HEK293 (cell line): ENCODE measurements around the gene ST3GAL5.

Experiments
- CTCF ChIA-PET: fragments of 350-600 bp; formaldehyde crosslinking; extraction: SDS; loops from one replicate; lab custom pipeline; 2021; ENCODE audit warnings: antibody characterized with exemption; lab: Yijun Ruan, JAX
- POLR2A ChIA-PET: fragments of 300-600 bp; formaldehyde crosslinking; extraction: SDS; loops from one replicate; lab custom pipeline; 2020; ENCODE audit warnings: antibody characterized with exemption, inconsistent platforms; lab: Yijun Ruan, JAX
- H3K27ac ChIP-seq: fragments of 200-500 bp; sonication (Bioruptor generic); 2 replicates; pipeline ENCODE4 v1.5.1; 2014; ENCODE audit warnings: low read depth, low read length, control low read depth, inconsistent platforms; ENCODE audit errors: extremely low read depth
- H3K36me3 ChIP-seq, 2 experiments: fragments of 200-500 bp in 1 of 2; sonication (Bioruptor generic) in 1 of 2; 1 replicate in 1 of 2; 2 replicates in 1 of 2; pipeline ENCODE4 v1.5.1; 2014 to 2017; ENCODE audit warnings: inconsistent platforms in 2 of 2, low read length in 2 of 2; ENCODE audit not compliant: control insufficient read depth in 2 of 2, insufficient read depth in 1 of 2
- H3K4me1 ChIP-seq: fragments of 200-500 bp; sonication (Bioruptor generic); 2 replicates; pipeline ENCODE4 v1.5.1; 2014; ENCODE audit warnings: mild to moderate bottlenecking, low read length, inconsistent platforms; ENCODE audit not compliant: control insufficient read depth, insufficient read depth
- H3K4me3 ChIP-seq: 2 replicates; pipeline ENCODE4 v1.5.1; 2011; ENCODE audit warnings: low read depth, mild to moderate bottlenecking, control low read depth, low read length, moderate library complexity
- H3K9me3 ChIP-seq: fragments of 200-500 bp; sonication (Bioruptor generic); 2 replicates; pipeline ENCODE4 v1.5.1; 2014; ENCODE audit warnings: low read depth, low read length, inconsistent platforms; ENCODE audit not compliant: control insufficient read depth, insufficient read depth
- KLF17 ChIP-seq: fragments of 450-650 bp; formaldehyde crosslinking; IDR thresholded peaks from 2 replicates; pipeline ENCODE4 v1.5.1; 2016; ENCODE audit warnings: missing biosample characterization, missing genetic modification characterization
- KLF9 ChIP-seq: fragments of 450-650 bp; formaldehyde crosslinking; IDR thresholded peaks from 2 replicates; pipeline ENCODE4 v1.5.1; 2016; ENCODE audit warnings: missing biosample characterization, missing genetic modification characterization, low read depth
- PRDM4 ChIP-seq: fragments of 450-650 bp; formaldehyde crosslinking; IDR thresholded peaks from 2 replicates; pipeline ENCODE4 v1.5.1; 2017; ENCODE audit warnings: missing biosample characterization, missing genetic modification characterization
- RBAK ChIP-seq: fragments of 450-650 bp; formaldehyde crosslinking; IDR thresholded peaks from 2 replicates; pipeline ENCODE4 v1.5.1; 2016; ENCODE audit warnings: missing biosample characterization, missing genetic modification characterization
- SP3 ChIP-seq: fragments of 450-650 bp; formaldehyde crosslinking; IDR thresholded peaks from 2 replicates; pipeline ENCODE4 v1.5.1; 2016; ENCODE audit warnings: missing biosample characterization, missing genetic modification characterization
- YY2 ChIP-seq: fragments of 450-650 bp; formaldehyde crosslinking; IDR thresholded peaks from 2 replicates; pipeline ENCODE4 v1.5.1; 2016; ENCODE audit warnings: missing biosample characterization, missing genetic modification characterization
- ZBTB48 ChIP-seq: fragments of 450-650 bp; formaldehyde crosslinking; IDR thresholded peaks from 2 replicates; pipeline ENCODE4 v1.5.1; 2016; ENCODE audit warnings: missing biosample characterization, missing genetic modification characterization
- ZNF211 ChIP-seq: fragments of 450-650 bp; formaldehyde crosslinking; IDR thresholded peaks from 2 replicates; pipeline ENCODE4 v1.5.1; 2016; ENCODE audit warnings: low read depth, missing biosample characterization, missing genetic modification characterization
- ZNF366 ChIP-seq: fragments of 450-650 bp; formaldehyde crosslinking; conservative IDR thresholded peaks from 2 replicates; pipeline ENCODE4 v1.5.1; 2016; ENCODE audit warnings: missing biosample characterization, missing genetic modification characterization
- ZNF391 ChIP-seq: fragments of 450-650 bp; formaldehyde crosslinking; IDR thresholded peaks from 2 replicates; pipeline ENCODE4 v1.5.1; 2016; ENCODE audit warnings: low read depth, missing biosample characterization, missing genetic modification characterization, borderline replicate concordance
- ZNF404 ChIP-seq: fragments of 450-650 bp; formaldehyde crosslinking; IDR thresholded peaks from 2 replicates; pipeline ENCODE4 v1.5.1; 2017; ENCODE audit warnings: missing biosample characterization, missing genetic modification characterization
- ZNF426 ChIP-seq: fragments of 450-650 bp; formaldehyde crosslinking; IDR thresholded peaks from 2 replicates; pipeline ENCODE4 v1.5.1; 2017; ENCODE audit warnings: missing biosample characterization, missing genetic modification characterization, mild to moderate bottlenecking, inconsistent platforms, moderate library complexity
- ZNF530 ChIP-seq: fragments of 450-650 bp; formaldehyde crosslinking; IDR thresholded peaks from 2 replicates; pipeline ENCODE4 v1.5.1; 2016; ENCODE audit warnings: low read depth, missing biosample characterization, missing genetic modification characterization
- ZNF544 ChIP-seq: fragments of 450-650 bp; formaldehyde crosslinking; IDR thresholded peaks from 2 replicates; pipeline ENCODE4 v1.5.0; 2017; ENCODE audit warnings: missing biosample characterization, missing genetic modification characterization
- ZNF629 ChIP-seq: fragments of 450-650 bp; formaldehyde crosslinking; IDR thresholded peaks from 2 replicates; pipeline ENCODE4 v1.5.1; 2017; ENCODE audit warnings: missing biosample characterization, missing genetic modification characterization
- ZNF701 ChIP-seq: fragments of 450-650 bp; formaldehyde crosslinking; IDR thresholded peaks from 2 replicates; pipeline ENCODE4 v1.5.1; 2016; ENCODE audit warnings: missing biosample characterization, missing genetic modification characterization
- TF ChIP-seq, protein P1 (sequence below): fragments of 450-650 bp; formaldehyde crosslinking; IDR thresholded peaks from 2 replicates; pipeline ENCODE4 v1.5.1; 2016; ENCODE audit warnings: missing biosample characterization, missing genetic modification characterization
- TF ChIP-seq, protein P2 (sequence below): fragments of 450-650 bp; formaldehyde crosslinking; IDR thresholded peaks from 2 replicates; pipeline ENCODE4 v1.5.1; 2016; ENCODE audit warnings: missing biosample characterization, missing genetic modification characterization
- TF ChIP-seq, protein P3 (sequence below): fragments of 450-650 bp; formaldehyde crosslinking; optimal IDR thresholded peaks from 2 replicates; pipeline ENCODE3; 2016; ENCODE audit warnings: missing biosample characterization, mild to moderate bottlenecking, missing genetic modification characterization

Gene ST3GAL5

GRCh38 chr2:85847051-85847588 is 41.7 kb downstream of the ST3GAL5 start:
- ChIA-PET CTCF (no interaction called here), POLR2A (no interaction called here)
- Histone ChIP-seq H3K4me3 (no peak overlapping the region), H3K9me3 (no peaks in the 10 kb centered on the region), H3K36me3 (peaks cover 0 to 23% of the 10 kb centered on the region in 2 experiments; a peak in 2 of 3 replicates), H3K4me1 (no peaks in the 10 kb centered on the region), H3K27ac (no peak overlapping the region)
- TF ChIP-seq YY2 (no peak), ZNF629 (tag by site-specific recombination) (no peak), ZNF211 (no peak), KLF17 (tag by site-specific recombination) (no peak), ZNF426 (tag by site-specific recombination) (no peak), ZBTB48 (no peak), PRDM4 (tag by site-specific recombination) (no peak), ZNF701 (tag by site-specific recombination) (no peak), KLF9 (tag by site-specific recombination) (no peak), ZNF544 (no peak), ZNF391 (tag by site-specific recombination) (no peak), ZNF530 (tag by site-specific recombination) (no peak), ZNF366 (tag by site-specific recombination) (no peak), SP3 (tag by site-specific recombination) (no peak), RBAK (tag by site-specific recombination) (no peak), ZNF404 (no peak)
- TF ChIP-seq, protein P1, sequence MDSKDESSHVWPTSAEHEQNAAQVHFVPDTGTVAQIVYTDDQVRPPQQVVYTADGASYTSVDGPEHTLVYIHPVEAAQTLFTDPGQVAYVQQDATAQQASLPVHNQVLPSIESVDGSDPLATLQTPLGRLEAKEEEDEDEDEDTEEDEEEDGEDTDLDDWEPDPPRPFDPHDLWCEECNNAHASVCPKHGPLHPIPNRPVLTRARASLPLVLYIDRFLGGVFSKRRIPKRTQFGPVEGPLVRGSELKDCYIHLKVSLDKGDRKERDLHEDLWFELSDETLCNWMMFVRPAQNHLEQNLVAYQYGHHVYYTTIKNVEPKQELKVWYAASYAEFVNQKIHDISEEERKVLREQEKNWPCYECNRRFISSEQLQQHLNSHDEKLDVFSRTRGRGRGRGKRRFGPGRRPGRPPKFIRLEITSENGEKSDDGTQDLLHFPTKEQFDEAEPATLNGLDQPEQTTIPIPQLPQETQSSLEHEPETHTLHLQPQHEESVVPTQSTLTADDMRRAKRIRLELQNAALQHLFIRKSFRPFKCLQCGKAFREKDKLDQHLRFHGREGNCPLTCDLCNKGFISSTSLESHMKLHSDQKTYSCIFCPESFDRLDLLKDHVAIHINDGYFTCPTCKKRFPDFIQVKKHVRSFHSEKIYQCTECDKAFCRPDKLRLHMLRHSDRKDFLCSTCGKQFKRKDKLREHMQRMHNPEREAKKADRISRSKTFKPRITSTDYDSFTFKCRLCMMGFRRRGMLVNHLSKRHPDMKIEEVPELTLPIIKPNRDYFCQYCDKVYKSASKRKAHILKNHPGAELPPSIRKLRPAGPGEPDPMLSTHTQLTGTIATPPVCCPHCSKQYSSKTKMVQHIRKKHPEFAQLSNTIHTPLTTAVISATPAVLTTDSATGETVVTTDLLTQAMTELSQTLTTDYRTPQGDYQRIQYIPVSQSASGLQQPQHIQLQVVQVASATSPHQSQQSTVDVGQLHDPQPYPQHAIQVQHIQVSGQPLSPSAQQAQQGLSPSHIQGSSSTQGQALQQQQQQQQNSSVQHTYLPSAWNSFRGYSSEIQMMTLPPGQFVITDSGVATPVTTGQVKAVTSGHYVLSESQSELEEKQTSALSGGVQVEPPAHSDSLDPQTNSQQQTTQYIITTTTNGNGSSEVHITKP = no peak
- TF ChIP-seq, protein P2, sequence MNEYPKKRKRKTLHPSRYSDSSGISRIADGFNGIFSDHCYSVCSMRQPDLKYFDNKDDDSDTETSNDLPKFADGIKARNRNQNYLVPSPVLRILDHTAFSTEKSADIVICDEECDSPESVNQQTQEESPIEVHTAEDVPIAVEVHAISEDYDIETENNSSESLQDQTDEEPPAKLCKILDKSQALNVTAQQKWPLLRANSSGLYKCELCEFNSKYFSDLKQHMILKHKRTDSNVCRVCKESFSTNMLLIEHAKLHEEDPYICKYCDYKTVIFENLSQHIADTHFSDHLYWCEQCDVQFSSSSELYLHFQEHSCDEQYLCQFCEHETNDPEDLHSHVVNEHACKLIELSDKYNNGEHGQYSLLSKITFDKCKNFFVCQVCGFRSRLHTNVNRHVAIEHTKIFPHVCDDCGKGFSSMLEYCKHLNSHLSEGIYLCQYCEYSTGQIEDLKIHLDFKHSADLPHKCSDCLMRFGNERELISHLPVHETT = no peak
- TF ChIP-seq, protein P3, sequence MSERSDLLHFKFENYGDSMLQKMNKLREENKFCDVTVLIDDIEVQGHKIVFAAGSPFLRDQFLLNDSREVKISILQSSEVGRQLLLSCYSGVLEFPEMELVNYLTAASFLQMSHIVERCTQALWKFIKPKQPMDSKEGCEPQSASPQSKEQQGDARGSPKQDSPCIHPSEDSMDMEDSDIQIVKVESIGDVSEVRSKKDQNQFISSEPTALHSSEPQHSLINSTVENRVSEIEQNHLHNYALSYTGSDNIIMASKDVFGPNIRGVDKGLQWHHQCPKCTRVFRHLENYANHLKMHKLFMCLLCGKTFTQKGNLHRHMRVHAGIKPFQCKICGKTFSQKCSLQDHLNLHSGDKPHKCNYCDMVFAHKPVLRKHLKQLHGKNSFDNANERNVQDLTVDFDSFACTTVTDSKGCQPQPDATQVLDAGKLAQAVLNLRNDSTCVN = no peak
